Kidney tubule cell (primary cell): ENCODE data around the gene RPL14.
"Not testable (repeated sequence)": the region's sequence is repeated elsewhere in the genome, so short reads cannot be mapped to it uniquely, and the experiment has no call there.

Experiments
- DNase-seq: peaks from one replicate; pipeline ENCODE4 v3.0.0-alpha.2; 2018; ENCODE audit warnings: low spot score

The RPL14 gene

DNA sequence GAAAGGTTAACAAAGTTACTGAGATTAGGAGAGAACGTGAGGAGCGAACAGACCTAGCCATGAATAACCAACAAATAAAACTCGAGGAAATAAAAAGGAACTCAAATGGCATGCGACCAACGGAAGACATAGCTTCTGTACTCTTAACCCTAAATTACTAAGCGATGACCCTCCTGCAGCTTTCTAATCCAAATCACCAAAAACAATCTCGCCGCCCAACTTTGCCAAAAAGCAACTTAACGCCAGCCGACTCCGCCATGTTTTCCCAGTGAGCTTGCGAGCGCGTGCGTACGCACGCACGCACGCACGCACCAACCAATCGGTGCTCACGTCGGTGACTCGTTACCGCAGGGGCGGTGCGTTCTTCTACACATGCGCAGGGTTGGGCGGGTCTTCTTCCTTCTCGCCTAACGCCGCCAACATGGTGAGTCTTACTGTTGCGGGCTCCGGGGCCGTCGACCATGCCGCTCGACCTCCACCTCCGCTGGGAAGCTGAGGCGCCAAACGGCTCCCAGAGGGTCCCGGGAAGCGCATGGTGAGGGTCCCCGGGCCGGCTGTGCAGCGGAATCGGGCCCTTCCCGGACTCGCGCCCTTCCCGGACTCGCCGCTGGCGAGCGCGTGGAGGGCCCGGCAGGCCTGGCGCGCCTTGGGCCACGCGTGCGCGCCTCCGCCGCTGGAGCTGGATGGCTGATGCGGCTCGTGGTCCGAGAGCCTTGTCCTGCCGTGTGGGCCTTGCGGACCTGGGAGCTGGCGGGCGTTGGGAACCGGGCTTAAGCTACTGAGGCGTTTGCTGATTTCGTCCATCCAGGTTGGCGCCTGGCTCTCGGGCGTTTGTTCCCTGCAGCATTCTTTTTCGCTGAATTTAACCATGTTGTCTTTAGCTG, at the start of gene RPL14:
Gene RPL14 (plus strand): TSS at position 400 of the 884 bp plus-strand sequence. CDS start 133 bp downstream, at position 533.
- peak; percentile 96 for DNase-seq

DNA sequence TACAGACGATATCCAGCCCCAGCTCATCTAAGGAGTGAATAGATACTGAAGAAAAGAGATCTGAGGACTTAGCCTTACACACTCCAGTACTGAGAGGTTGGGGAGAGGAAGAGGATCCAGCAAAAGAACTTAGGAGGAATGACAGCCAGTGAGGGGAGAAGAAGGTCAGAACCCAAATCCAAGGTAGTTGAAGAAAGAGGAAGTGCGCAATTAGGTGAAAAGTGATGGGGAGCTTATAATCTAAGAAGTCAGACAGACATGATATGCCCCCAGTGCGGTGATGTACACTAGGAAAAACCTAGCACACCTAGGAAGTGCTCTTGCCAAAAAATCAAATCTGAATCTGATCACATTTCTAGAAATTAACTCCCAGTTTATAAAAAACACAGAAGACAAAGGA, 49.5 kb upstream of the RPL14 start:
- DNase-seq: no peak

DNA sequence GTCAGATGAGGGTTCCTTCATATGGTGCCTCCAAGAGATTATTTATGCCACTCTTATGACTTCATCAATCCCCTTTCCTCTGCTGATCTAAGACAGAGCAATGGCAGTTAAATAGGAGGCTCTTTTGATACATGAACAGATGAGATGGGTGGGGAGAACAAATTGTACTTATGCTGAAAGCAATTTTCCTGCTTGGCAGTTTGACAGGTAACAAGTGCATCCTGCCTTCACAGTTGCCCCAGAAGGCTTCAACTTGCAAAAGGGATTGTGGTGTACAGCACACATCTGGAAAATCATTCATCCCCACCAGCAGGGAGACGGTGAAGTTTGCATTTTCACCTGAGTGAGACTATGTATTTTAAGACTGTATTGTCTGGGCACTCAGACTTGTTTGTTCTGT, 42.9 kb upstream of the RPL14 start:
- DNase-seq: no peak

DNA sequence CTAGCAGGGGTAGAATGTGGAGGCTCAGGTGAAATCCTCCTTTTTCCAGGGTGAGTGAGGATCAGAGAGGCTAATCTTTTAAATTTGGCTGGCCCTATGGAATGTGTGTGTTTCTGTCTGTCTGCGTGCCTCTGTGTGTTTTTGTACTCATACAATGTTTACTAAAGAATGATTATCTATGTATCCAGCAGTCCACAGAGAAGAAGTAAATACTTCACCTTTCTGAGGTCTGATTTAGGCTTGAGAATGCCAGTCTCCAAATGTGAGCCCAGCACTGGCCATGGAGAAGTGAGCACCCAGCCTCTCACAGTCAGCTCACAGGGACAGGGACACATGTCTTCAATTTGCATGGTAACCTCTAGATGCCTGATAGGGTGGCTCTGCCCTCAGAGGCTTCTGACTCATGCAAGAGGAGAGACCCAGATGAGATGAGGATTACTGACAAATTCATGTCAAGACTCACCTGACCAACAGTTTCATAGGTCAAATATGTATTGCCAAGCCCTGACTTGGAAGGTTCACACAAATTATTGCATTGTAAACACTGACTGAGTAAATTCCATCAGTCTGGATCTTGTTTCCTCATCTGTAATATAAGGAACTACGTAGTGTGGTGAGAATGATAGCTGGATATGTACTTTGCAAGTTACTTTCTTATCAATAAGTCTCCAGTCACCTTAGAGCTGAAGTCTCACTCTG, 39.1 kb upstream of the RPL14 start:
- peak; percentile 63 for DNase-seq

DNA sequence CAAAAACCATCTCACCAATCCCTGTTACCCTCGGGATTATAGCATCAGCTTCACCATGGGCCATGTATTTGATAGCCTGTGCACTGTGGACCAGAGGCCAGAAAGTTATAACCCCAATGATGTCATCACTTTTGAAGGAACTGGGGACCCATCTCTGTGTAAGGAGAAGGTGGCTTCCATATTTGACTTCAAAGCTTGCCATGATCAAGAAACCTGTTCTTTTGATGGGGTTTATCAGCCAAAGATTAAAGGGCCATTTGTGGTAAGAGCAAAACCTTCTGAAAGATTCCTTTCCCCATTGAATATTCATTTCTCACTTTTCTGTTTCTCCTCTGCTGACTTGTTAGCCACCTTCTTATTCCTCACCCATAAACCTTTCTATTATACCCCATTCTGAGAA, 34.3 kb upstream of the RPL14 start:
- DNase-seq: no peak

DNA sequence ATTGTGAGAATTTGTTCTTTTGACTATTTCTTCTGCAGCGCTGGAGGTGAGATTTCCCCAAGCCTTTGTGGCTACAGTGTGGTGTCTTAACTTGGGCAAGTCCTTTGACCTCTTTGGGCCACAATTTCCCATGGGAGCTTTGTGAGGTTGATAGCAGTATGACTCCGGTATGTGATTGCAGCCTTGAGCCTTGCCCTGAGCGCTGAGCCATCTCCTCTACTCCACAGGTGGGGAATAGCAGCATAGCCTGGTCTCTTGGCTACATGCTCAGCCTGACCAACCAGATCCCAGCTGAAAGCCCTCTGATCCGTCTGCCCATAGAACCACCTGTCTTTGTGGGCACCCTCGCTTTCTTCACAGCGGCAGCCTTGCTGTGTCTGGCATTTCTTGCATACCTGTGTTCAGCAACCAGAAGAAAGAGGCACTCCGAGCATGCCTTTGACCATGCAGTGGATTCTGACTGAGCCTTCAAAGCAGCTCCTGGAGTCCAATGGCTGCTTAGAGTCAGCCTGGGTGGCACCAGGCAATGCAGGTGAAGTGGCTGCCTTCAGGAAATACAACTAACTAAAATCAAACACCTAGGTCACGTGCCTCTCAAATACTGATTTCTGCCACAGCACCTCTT, 30.0 kb upstream of the RPL14 start:
- peak; percentile 30 for DNase-seq

DNA sequence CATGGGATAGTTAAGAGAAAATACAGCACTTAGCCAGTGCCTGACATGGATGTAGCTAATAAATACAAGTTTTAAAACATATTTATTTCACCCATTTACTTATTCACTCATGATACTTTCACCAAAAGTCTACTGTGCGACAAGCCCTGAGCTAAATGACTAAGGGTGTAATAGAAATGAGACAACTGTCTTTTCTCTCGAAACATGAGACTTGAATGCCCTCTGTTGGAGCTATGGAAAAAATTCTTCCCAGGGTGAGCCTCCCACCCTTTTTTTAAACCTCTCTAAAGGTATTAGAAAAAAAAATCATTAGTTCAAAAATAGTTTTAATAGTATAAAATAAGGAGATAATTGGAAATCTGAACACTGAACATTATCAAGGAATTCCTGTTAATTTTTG, 24.3 kb upstream of the RPL14 start:
- peak; percentile 7 for DNase-seq

DNA sequence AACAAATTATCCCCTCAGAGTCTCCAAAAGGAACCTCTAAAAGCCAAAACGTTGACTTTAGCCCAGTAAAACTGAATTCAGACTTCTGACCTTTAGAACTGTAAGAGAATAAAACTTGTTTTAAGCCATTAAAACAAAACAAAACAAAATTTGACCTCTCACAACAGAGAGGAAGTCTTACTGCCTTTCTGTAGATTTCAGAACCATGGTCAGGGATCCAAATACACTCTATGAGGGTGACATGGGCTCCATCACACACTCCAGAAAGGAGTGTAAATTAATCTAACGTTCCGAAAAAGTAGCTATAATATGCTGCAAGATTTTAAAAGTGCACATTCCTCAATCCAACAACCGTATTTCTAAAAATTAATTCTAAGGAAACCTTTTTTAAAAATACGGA, 19.2 kb upstream of the RPL14 start:
- DNase-seq: no peak

DNA sequence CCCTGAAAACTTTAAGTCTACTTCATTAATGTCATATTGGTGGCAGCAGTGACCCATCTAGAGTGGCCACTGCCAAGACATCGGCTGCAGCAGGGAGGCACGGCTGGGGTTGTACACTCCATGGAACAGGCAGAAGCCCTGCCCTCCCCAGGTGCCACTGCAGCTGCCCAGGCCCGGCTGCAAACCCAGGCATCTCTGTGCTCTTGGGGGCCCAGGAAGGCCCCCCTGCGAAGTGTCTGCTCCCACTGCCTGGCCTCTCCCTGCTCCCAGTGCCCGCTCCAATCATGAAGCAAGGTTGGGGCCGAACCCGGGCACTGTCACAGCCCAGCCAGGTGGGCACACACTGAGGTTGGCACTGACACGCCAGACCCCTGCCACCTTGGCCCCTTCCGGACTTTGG, 12.1 kb upstream of the RPL14 start:
- DNase-seq: no peak

DNA sequence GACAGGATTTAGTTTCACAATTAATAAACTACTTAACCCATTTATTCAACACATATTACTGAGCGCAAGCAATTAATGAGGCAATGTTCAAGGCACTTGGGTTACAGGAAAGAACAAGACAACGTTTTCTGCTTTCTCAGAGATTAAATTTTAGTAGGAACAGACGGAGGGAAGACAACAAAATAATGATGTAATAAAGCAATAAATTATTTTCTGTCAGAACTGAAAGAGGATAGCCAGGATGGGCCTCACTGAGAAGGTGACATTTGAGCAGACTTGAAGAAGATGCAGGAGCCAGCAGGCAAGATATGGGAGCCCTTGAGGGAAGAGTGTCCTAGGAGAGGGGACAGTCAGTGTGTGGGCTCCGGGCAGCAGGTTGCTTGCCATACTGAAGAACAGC, 11.3 kb upstream of the RPL14 start:
- DNase-seq: no peak

DNA sequence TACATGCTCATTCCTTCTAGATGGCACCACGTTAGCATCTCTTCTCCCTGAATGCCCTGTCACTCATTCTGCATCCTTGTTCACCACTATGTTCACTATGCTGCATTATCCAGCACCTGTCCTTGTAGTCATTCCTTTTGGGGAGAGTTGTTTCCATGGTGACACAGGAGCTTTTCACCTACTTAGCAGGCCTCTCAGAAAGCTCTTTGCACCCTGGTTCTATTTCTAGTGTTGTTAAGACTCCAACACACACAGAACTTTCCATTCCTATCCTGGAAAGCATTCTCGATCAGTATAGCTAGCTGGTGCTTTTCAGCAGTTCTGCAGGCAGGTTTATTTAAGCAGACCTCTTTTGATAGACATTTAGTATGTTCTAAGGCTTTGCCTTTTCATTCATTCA, 6.7 kb upstream of the RPL14 start:
- DNase-seq: no peak

DNA sequence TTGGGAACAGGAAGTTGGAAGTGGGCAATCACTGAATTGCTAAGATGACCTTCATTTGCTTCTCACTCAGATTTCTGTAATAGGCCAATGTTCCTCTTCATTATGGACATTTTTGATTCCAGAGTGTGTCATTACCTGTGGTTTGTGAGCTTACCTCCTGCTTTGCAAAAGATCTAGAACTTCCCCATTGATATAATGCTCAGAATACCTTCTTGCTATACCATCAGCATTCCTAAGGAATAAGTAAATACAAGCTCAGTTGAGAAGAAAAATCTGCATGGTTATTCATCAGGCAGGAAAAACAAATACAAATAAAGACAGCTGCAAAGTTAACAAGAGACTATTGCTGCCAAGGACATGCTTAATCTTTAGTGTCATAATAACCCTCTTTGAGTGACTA, 5.6 kb upstream of the RPL14 start:
- DNase-seq: peak; percentile 76

DNA sequence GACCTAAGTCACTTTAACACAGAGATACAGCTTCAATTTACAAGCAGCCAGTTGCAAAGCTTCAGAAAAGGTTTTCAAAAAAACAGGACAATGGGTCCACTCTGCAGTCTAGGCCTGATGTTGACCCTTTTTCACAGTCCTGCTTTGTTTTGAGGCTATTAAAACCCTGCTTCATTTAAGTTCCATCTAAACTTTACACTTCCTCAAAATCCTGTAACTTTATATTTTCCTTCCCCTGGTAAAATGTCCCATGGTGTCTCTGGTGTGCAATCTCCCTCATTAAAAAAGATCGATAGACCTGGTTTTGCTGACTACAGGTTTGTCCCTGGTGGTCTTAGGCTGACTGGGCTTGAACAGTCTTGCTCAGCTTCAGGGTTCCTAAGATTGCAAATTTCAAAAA, 5.1 kb upstream of the RPL14 start:
- no peak for DNase-seq

DNA sequence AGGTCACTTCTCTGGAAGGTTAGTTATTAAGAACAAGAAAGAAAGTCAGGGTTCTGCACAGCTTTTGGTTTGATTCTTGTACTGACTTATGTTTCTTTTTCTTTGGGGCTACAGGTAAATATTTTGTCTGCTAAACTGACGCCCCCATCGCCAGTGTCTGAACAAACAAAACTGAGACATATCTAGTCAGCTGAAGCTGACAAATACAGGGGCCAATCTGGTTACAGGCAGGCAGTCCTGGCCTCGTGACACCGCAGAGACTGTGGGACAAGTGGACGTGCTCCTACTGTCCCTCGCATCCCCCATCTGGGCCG, 4.6 kb upstream of the RPL14 start:
- no peak for DNase-seq

DNA sequence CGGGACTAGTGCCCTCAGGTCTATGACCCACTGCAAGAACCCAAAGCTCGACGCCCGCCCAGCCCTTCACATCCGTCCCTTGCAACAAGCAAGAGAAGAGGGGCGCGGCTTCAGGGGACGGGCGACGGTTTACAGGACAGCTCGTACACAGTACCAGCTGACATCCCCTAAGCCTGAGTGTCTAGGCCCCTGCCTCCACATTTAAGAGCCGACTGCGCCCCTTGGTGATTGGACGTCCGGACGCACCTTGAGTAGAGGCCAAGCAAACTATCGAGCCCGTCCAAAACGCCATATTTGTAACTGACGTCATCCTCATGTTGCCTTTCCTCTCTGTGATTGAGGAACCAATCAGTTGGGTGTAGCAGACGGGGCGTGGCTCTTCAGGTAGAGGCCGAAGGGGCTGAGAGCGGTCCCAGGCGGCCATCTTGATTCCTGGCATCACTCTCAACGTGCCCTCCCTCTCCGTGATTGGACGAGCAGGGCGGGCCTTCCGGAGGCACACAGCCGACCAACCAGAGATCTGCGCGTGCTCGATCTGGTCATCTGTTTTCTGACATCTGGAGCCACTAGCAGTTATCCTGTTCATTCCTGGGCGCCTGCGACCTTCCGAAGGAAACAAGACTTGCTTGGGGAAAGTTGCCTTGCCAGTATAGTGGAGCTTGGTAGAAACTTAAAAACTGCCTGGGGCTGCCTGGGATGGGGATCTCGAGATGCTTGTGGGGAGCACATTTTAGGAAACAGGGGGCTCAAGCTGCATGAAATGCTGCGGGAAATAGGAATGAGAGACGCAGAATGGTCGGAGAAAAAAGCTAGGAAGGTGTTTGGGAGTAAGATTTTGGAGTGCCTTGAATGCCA, 4.0 kb upstream of the RPL14 start:
- peak; percentile 99 for DNase-seq

DNA sequence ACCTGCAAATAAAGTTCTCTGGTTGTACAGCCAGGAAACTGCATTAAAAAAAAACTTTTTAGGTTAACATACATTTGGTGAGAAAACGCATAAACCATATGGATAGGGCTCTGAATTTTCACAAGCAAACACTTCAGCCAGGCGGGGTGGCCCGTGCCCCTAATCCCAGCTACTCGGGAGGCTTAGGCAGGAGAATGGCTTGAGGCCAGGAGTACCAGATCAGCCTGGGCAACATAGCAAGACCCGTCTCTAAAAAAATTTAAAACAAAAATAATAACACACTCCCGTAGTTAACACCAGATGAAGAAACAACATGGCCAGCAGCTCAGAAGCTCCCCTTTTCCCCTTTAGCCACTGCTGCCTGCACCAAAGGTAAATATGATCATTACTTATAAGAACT, 3.2 kb upstream of the RPL14 start:
- DNase-seq: no peak

DNA sequence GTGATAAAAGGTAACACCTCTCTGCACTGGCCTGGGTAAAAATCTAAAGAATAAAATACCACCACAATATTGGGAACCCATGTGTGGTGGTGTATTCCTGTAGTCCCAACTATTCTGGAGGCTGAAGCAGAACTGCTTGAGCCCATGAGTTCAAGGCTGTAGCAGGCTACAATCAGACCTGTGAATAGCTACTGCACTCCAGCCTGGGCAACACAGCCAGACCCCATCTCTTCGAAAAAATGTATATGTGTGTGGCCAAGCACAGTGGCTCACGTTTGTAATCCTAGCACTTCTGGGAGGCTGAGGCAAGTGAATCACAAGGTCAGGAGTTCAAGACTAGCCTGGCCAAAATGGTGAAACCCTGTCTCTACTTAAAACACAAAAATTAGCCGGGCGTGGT, 1.8 kb upstream of the RPL14 start:
- DNase-seq: no peak

DNA sequence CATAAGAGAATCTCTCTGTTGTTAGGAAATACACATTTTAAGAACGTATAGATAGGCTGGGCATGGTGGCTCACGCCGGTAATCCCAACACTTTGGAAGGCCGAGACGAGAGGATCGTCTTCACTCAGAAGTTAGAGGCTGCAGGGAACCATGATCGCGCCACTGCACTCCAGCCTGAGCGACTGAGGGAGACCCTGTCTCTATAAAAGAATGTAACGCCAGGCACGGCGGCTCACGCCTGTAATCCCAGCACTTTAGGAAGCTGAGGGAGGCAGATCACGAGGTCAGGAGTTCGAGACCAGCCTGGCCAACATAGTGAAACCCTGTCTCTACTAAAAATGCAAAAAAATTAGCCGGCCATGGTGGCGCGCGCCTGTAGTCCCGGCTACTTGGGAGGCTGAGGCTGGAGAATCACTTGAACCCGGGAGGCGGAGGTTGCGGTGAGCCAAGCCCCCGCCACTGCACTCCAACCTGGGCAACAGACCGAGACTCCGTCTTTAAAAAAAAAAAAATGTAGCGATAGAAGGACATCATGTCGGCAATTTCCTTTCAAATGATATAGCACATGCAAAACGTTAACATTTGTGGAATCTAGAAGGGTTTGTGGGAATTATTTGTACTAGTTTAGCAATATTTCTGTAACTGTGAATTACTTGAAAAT, 730 bp upstream of the RPL14 start:
- no peak for DNase-seq

DNA sequence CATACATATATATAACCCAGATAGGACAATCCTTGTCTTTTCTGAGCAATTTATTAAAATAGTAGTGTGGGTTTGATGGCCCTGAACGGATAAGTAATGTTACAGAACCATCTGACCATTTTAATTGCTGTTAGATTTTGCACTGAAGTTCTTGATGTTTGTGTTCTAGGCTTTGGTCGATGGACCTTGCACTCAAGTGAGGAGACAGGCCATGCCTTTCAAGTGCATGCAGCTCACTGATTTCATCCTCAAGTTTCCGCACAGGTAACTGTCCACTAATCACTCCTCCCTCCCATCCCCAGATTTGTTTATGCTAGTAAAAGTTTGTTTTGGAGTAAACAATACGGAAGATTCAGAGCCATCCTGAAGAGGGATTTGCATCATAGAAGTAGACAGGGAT, 1.3 kb downstream of the RPL14 start:
- no peak for DNase-seq

DNA sequence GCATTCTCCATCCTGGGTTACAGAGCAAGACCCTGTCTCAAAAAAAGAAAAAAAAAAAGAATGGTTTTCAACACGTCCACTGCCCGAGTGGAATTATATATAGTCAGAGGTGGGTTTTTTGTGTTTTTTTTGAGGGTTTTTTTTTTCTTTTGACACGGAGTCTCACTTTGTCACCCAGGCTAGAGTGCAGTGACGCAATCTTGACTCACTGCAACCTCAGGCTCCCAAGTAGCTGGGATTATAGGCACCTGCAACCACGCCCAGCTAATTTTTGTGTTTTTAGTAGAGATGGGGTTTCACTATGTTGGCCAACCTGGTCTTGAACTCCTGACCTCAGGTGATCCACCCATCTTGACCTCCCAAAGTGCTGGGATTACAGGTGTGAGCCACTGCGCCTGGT, 3.3 kb downstream of the RPL14 start:
- DNase-seq: not testable (repeated sequence)

DNA sequence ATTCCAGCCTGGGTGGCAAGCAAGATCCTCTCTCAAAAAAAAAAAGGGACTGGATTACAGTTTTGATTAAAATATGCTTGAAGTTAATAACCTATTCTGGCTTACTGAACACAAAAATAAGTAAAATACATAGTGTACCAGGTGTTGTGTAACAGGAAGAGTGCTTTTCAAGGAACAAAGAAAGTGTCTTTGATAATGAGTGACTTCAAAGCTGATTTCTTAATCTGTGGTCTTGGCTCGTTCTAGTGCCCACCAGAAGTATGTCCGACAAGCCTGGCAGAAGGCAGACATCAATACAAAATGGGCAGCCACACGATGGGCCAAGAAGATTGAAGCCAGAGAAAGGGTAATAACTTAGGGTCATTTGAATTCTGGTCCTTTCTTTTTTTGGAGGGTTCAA, 4.0 kb downstream of the RPL14 start:
- no peak for DNase-seq

DNA sequence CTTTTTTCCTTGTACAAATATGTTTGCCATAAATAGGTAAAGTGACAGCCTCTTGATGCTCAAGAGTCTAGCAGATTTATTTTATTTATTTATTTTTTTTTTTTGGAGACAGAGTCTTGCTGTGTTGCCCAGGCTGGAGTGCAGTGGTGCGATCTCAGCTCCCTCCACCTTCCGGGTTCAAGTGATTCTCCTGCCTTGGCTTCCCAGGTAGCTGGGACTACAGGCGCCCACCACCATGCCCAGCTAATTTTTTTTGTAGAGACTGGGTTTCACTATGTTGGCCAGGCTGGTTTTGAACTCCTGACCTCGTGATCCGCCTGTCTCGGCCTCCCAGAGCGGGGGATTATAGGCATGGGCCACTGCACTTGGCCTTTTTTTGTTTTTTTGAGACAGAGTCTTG, 5.7 kb downstream of the RPL14 start:
- not testable (repeated sequence) for DNase-seq
